Sigmoid colon (tissue), 7 donors: ENCODE results near the gene TGFBI. TPM values are rescaled to one million over a fixed set of nuclear protein-coding genes. Genes with fewer than 3 reads are reported as not detected.

Experiments used
- DNase-seq: peaks from one replicate; pipeline ENCODE4 v3.0.0-alpha.2; 2019
- H3K27ac ChIP-seq, 4 donors: fragments of 200-600 bp; sonication (generic); one replicate each; pipeline ENCODE4 v1.5.1; 2016 to 2019; ENCODE audit warnings: mild to moderate bottlenecking in 1 of 4
- H3K27me3 ChIP-seq, 3 donors: fragments of 200-600 bp; sonication (generic); one replicate each; pipeline ENCODE4 v1.5.1; 2019; ENCODE audit warnings: mild to moderate bottlenecking in 1 of 3
- H3K36me3 ChIP-seq, 4 donors: fragments of 200-600 bp; sonication (generic); one replicate each; pipeline ENCODE4 v1.5.1; 2016 to 2019
- H3K4me1 ChIP-seq, 4 donors: fragments of 200-600 bp; sonication (generic); one replicate each; pipeline ENCODE4 v1.5.1; 2017 to 2019
- H3K4me3 ChIP-seq, 4 donors: fragments of 200-600 bp; sonication (generic); one replicate each; pipeline ENCODE4 v1.5.1; 2017 to 2019; ENCODE audit warnings: mild to moderate bottlenecking in 2 of 4, moderate library complexity in 1 of 4
- H3K9me3 ChIP-seq, 4 donors: fragments of 200-600 bp in 3 of 4; sonication (generic) in 3 of 4; one replicate each; pipeline versions ENCODE4 v1.5.1 to v1.6.1; 2013 to 2019
- CTCF ChIP-seq, 4 experiments: fragments of 450-650 bp in 3 of 4; fragments of 200-600 bp in 1 of 4; IDR thresholded peaks; one replicate each; pipeline ENCODE4 v1.5.1; 2016 to 2019; ENCODE audit warnings: antibody characterized with exemption in 4 of 4, mild to moderate bottlenecking in 3 of 4, moderate library complexity in 2 of 4
- EP300 ChIP-seq, 4 donors: sonication (generic); formaldehyde crosslinking; IDR thresholded peaks; one replicate each; pipeline ENCODE4 v1.6.1; 2017; ENCODE audit warnings: antibody characterized with exemption in 4 of 4
- POLR2A ChIP-seq, 2 donors: fragments of 450-650 bp; IDR thresholded peaks; one replicate each; pipeline ENCODE4 v1.6.1; 2016; ENCODE audit warnings: antibody characterized with exemption in 2 of 2, mild to moderate bottlenecking in 2 of 2, moderate library complexity in 2 of 2
- POLR2AphosphoS5 ChIP-seq, 4 donors: sonication (generic); formaldehyde crosslinking; IDR thresholded peaks; one replicate each; pipeline ENCODE4 v1.6.1; 2017; ENCODE audit warnings: antibody characterized with exemption in 4 of 4
- WGBS, 2 donors: extraction: QIAGEN DNeasy Blood & Tissue Kit; methylation state at CpG; one replicate each; pipeline ENCODE4 v1.1.7; 2013; 5-methylcytosine and 5-hydroxymethylcytosine counted together
- intact Hi-C: fragments of 100-400 bp; cut with DNase I; formaldehyde crosslinking; loops from one replicate; pipeline ENCODE4 v1.15.1; 2023
- polyA plus RNA-seq, 3 donors: library from polyadenylated mRNA; stranded (reverse); fragments of 200-250 nt; gene quantifications; one replicate each; pipeline ENCODE4 v1.2.3, GENCODE V29; 2013
- total RNA-seq, 4 donors: library from RNA; depleted of rRNA; stranded (reverse); fragments of >200 nt; gene quantifications; one replicate each; pipeline ENCODE4 v1.1.0, GENCODE V29; 2016
- donor health status: healthy with polysubstance abuse.
- donor health status: Bipolar disorder and iron deficiency.
- donor health status: healthy.

Gene TGFBI
- total and polyA plus RNA-seq, 7 donors = 48.6 to 178 (median 67.4) TPM

DNA sequence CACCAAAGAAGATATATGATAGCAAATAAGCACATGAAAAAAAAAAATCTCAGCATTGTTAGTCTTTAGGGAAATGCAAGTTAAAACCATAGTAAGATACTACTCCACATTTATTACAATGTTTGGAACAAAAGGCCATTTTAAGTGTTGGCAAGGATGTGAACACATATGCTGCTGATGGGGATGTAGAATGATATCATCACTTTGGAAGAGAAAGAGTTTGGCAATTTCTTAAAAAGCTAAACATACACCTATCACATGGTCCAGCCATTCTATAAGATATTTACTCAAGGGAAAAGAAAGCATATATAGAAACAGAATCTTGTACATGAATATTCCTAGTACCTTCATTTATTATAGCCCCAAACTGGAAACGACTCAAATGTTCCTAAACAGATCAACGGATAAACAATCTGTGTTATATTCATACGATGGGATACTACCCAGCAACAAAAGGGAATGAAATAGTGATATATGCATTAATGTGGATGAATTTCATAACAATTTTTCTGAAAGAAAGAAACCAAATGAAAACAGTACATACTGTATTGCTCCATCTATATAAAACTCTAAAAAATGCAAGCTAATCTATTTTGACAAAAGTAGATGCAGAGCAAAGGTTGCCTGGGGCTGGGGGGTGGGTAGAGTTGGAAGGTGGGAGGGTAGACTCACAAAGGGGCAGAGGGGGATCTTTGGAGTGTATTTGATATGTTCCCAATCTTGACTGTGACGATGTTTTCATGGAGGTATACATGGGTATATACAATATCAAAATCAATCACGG, 58.2 kb downstream of the TGFBI start:
- Histone ChIP-seq H3K27me3 (no peaks in the 10 kb centered on the region), H3K27ac (peak overlapping the region in 2 of 4 donors; percentile 67 to 74), H3K4me1 (peaks cover 0 to 63% (median 32%) of the 10 kb centered on the region in 4 donors), H3K36me3 (no peaks in the 10 kb centered on the region), H3K9me3 (no peaks in the 10 kb centered on the region), H3K4me3 (no peak overlapping the region)
- DNase-seq = no peak
- 77 to 79% methylated on average over 5 of the region's 5 CpGs for WGBS, 2 donors
- no peak for TF ChIP-seq POLR2AphosphoS5 (IDR thresholded peaks at IDR 0.05)
- TF ChIP-seq CTCF (IDR thresholded peaks at IDR 0.05) = no peak
- TF ChIP-seq EP300 (IDR thresholded peaks at IDR 0.05) = no peak
- no peak for TF ChIP-seq POLR2A (IDR thresholded peaks at IDR 0.05)
- intact Hi-C loops = loop anchor here (5.0 kb wide), 2 partner anchors 125 to 200 kb away; no protein-coding TSS in a partner anchor

- H3K4me3 ChIP-seq = no peak overlapping the region
- H3K36me3 ChIP-seq = no peaks in the 10 kb centered on the region
- no peaks in the 10 kb centered on the region for H3K9me3 ChIP-seq
- DNase-seq = peak; percentile 85
- H3K4me1 ChIP-seq = peaks cover 0 to 52% (median 24%) of the 10 kb centered on the region in 4 donors
- H3K27me3 ChIP-seq = no peaks in the 10 kb centered on the region
- intact Hi-C loops = loop anchor here (2.0 to 5.0 kb wide), 3 partner anchors 45 to 201 kb away; partner anchors contain the start of gene SMAD5
- TF ChIP-seq EP300 (IDR thresholded peaks at IDR 0.05) (peak in 1 of 4 donors; percentile 63), CTCF (IDR thresholded peaks at IDR 0.05) (no peak), POLR2A (IDR thresholded peaks at IDR 0.05) (no peak), POLR2AphosphoS5 (IDR thresholded peaks at IDR 0.05) (peak in 3 of 4 donors; percentile 9 to 65 (median 29))
- peak overlapping the region in 3 of 4 donors; percentile 55 to 74 (median 67) for H3K27ac ChIP-seq
- 46 to 66% methylated on average over 16 of the region's 16 CpGs for WGBS, 2 donors
These were observed 59.4 kb downstream of the TGFBI start for GRCh38 chr5:136087961-136088871.

DNA sequence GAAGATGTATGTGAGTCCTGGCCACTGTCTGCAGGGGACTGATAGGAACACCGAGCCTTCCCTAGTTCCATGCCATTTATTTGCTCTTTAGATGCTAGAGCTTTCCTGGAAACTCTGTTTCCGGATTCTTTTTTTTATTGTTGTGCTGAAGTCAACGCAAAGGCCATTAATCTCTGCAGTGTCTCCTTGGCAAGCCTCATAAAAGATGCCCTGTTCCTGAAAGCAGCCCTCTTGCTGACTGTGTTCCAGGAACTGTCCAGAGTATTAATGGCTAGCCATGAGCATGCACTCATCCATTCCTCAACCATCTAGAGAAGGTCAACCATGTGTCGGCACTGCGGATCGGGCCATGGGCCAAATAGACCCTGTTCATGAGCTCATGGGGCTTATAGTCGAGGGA, 61.0 kb downstream of the TGFBI start:
- no peaks in the 10 kb centered on the region for H3K36me3 ChIP-seq
- H3K4me1 ChIP-seq = peaks cover 0 to 36% (median 24%) of the 10 kb centered on the region in 4 donors
- no peaks in the 10 kb centered on the region for H3K27me3 ChIP-seq
- intact Hi-C loops = loop anchor here (2.0 to 5.0 kb wide), 3 partner anchors 43 to 202 kb away; partner anchors contain the start of gene SMAD5
- no peak overlapping the region for H3K4me3 ChIP-seq
- peak overlapping the region in 2 of 4 donors; percentile 67 to 74 for H3K27ac ChIP-seq
- TF ChIP-seq POLR2A (IDR thresholded peaks at IDR 0.05) (no peak), POLR2AphosphoS5 (IDR thresholded peaks at IDR 0.05) (peak in 3 of 4 donors; percentile 74 to 84 (median 77)), EP300 (IDR thresholded peaks at IDR 0.05) (peak; percentile 32 to 87 (median 69)), CTCF (IDR thresholded peaks at IDR 0.05) (no peak)
- DNase-seq = peak; percentile 68
- H3K9me3 ChIP-seq = no peaks in the 10 kb centered on the region
- 29 to 60% methylated on average over 7 of the region's 7 CpGs for WGBS, 2 donors

DNA sequence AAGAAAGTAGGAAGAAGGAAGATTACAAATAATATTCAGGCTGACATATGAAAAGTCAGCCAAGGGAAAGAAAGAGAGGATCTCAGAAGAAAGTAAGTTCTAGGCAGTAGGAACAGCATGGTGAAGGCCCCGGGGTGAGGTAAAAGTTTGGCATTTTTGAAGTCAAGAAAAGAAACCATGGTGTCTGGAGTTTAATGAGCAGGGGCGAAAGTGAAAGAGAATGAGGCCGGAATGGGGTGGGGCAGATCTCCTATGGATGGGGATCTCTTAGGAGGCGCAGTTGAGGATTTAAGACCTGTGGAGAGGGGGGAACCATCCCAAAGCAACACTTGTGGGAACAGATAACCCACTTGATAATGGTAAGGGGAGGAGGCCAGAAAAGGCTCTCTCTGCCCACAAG, 61.5 kb downstream of the TGFBI start:
- 40 to 74% methylated on average over 4 of the region's 4 CpGs for WGBS, 2 donors

More for the DNA sequence above, 61.5 kb downstream of the TGFBI start:
- Histone ChIP-seq H3K27me3 (no peaks in the 10 kb centered on the region), H3K4me1 (peaks cover 0 to 33% (median 24%) of the 10 kb centered on the region in 4 donors), H3K4me3 (no peak overlapping the region), H3K9me3 (no peaks in the 10 kb centered on the region), H3K36me3 (no peaks in the 10 kb centered on the region), H3K27ac (peak overlapping the region in 2 of 4 donors; percentile 67 to 74)
- TF ChIP-seq CTCF (IDR thresholded peaks at IDR 0.05) = no peak
- intact Hi-C loops = no loop called here
- no peak for DNase-seq
